ENCODE measurements around the gene TMED10. TPM values are rescaled to one million over a fixed set of nuclear protein-coding genes. Genes with fewer than 3 reads are reported as not detected.

The TMED10 gene
- total RNA-seq, 2 experiments from 2014 or later: 129 to 221 TPM

- no TSS peak for BruUV-seq (replicated peaks)
- H3K4me3 ChIP-seq (ENCODE audit: low read depth, low read length, poor library complexity, severe bottlenecking): no peak overlapping the region
- CTCF ChIA-PET (ENCODE audit: unreplicated experiment): no interaction called here
- H4K20me1 ChIP-seq (ENCODE audit: insufficient read depth, low read length): no peaks in the 10 kb centered on the region
- no peaks in the 10 kb centered on the region for H3K79me2 ChIP-seq (ENCODE audit: insufficient read depth, low read depth, low read length)
- H2AFZ ChIP-seq (ENCODE audit: low read length): no peak overlapping the region
- no peak for TF ChIP-seq EZH2phosphoT487 (IDR thresholded peaks at IDR 0.05; ENCODE audit: borderline replicate concordance, low read depth, low read length)
- TF ChIP-seq CTCF (conservative IDR thresholded peaks at IDR 0.05; ENCODE audit: low read length): no peak
- H3K36me3 ChIP-seq (ENCODE audit: insufficient read depth, low read length): no peaks in the 10 kb centered on the region
- no peak for DNase-seq (ENCODE audit: low spot score)
- POLR2A ChIA-PET: interaction anchor here (0.6 to 1.0 kb wide), 4 partner anchors 11 to 58 kb away, joined by 3 to 4 read pairs (median 4); no protein-coding TSS in a partner anchor
- no peaks in the 10 kb centered on the region for H3K9me3 ChIP-seq (ENCODE audit: low read length)
- H3K27ac ChIP-seq (ENCODE audit: low read depth, low read length, poor library complexity, severe bottlenecking): no peak overlapping the region
- no peak overlapping the region for H3K4me2 ChIP-seq (ENCODE audit: low read length)
- H3K9me2 ChIP-seq (ENCODE audit: insufficient read depth, low read length): no peaks in the 10 kb centered on the region
- intact Hi-C loops (cut with micrococcal nuclease; ENCODE audit: unreplicated experiment): no loop called here
- H3K4me1 ChIP-seq (ENCODE audit: insufficient read depth, low read length, poor library complexity, severe bottlenecking): peaks cover 38% of the 10 kb centered on the region
Measured at GRCh38 chr14:75184492-75184891, 8.1 kb upstream of the TMED10 start.

GRCh38 chr14:75184039-75184438 lies 7.6 kb upstream of the TMED10 start:
- no peaks in the 10 kb centered on the region for H3K79me2 ChIP-seq (ENCODE audit: insufficient read depth, low read depth, low read length)
- H2AFZ ChIP-seq (ENCODE audit: low read length): no peak overlapping the region
- H3K4me2 ChIP-seq (ENCODE audit: low read length): no peak overlapping the region
- no peak for DNase-seq (ENCODE audit: low spot score)
- intact Hi-C loops (cut with micrococcal nuclease; ENCODE audit: unreplicated experiment): no loop called here
- no peak for TF ChIP-seq CTCF (conservative IDR thresholded peaks at IDR 0.05; ENCODE audit: low read length)
- no peaks in the 10 kb centered on the region for H3K9me3 ChIP-seq (ENCODE audit: low read length)
- ChIA-PET POLR2A (interaction anchor here (0.7 to 1.0 kb wide), 3 partner anchors 10 to 58 kb away, joined by 3 to 4 read pairs (median 4); no protein-coding TSS in a partner anchor), CTCF (ENCODE audit: unreplicated experiment) (interaction anchor here (0.9 kb wide), 1 partner anchor 38 kb away, joined by 3 read pairs; no protein-coding TSS in a partner anchor)
- H3K9me2 ChIP-seq (ENCODE audit: insufficient read depth, low read length): no peaks in the 10 kb centered on the region
- BruUV-seq (replicated peaks): no TSS peak
- no peak overlapping the region for H3K27ac ChIP-seq (ENCODE audit: low read depth, low read length, poor library complexity, severe bottlenecking)
- H3K36me3 ChIP-seq (ENCODE audit: insufficient read depth, low read length): no peaks in the 10 kb centered on the region
- H3K4me1 ChIP-seq (ENCODE audit: insufficient read depth, low read length, poor library complexity, severe bottlenecking): peaks cover 34% of the 10 kb centered on the region
- no peak overlapping the region for H3K4me3 ChIP-seq (ENCODE audit: low read depth, low read length, poor library complexity, severe bottlenecking)
- no peaks in the 10 kb centered on the region for H4K20me1 ChIP-seq (ENCODE audit: insufficient read depth, low read length)

- Histone ChIP-seq H3K9me2 (ENCODE audit: insufficient read depth, low read length) (no peaks in the 10 kb centered on the region), H3K27ac (ENCODE audit: low read depth, low read length, poor library complexity, severe bottlenecking) (no peak overlapping the region), H3K9me3 (ENCODE audit: low read length) (no peaks in the 10 kb centered on the region), H3K4me3 (ENCODE audit: low read depth, low read length, poor library complexity, severe bottlenecking) (no peak overlapping the region), H3K36me3 (ENCODE audit: insufficient read depth, low read length) (no peaks in the 10 kb centered on the region), H3K4me1 (ENCODE audit: insufficient read depth, low read length, poor library complexity, severe bottlenecking) (peaks cover 26% of the 10 kb centered on the region), H3K4me2 (ENCODE audit: low read length) (no peak overlapping the region), H3K79me2 (ENCODE audit: insufficient read depth, low read depth, low read length) (no peaks in the 10 kb centered on the region), H2AFZ (ENCODE audit: low read length) (no peak overlapping the region), H4K20me1 (ENCODE audit: insufficient read depth, low read length) (no peaks in the 10 kb centered on the region)
- BruUV-seq (replicated peaks): no TSS peak
- intact Hi-C loops (cut with micrococcal nuclease; ENCODE audit: unreplicated experiment): no loop called here
- TF ChIP-seq EZH2phosphoT487 (IDR thresholded peaks at IDR 0.05; ENCODE audit: borderline replicate concordance, low read depth, low read length) (no peak), CTCF (conservative IDR thresholded peaks at IDR 0.05; ENCODE audit: low read length) (no peak)
- POLR2A ChIA-PET: interaction anchor here (0.7 kb wide), 3 partner anchors 40 to 486 kb away, joined by 3 to 5 read pairs (median 3); no protein-coding TSS in a partner anchor
- CTCF ChIA-PET (ENCODE audit: unreplicated experiment): interaction anchor here (0.9 kb wide), 1 partner anchor 39 kb away, joined by 3 read pairs; no protein-coding TSS in a partner anchor
- DNase-seq (ENCODE audit: low spot score): no peak
Measured at GRCh38 chr14:75183225-75183624, 6.8 kb upstream of the TMED10 start.

All from OCI-LY7 (cell line).